Left lung (tissue), 14 donors: ENCODE data around the gene LAS1L. TPM values are rescaled to one million over a fixed set of nuclear protein-coding genes. Genes with fewer than 3 reads are reported as not detected.

Experiments
- ATAC-seq: fragments of 200-7000 bp; cut with Tn5 transposase; one replicate; pipeline ENCODE4 v1.9.1; 2020; ENCODE audit warnings: moderate library complexity
- DNase-seq, 4 donors: peaks; one replicate each; pipeline ENCODE4 v3.0.0-alpha.2; 2013 to 2020
- H3K27ac ChIP-seq, 2 donors: fragments of 200-600 bp; sonication (generic) in 1 of 2; one replicate each; pipeline versions ENCODE4 v1.5.0 to v1.8.0; 2020 to 2021
- H3K27me3 ChIP-seq, 2 donors: fragments of 200-600 bp; sonication (generic) in 1 of 2; one replicate each; pipeline versions ENCODE4 v1.5.0 to v1.8.0; 2020 to 2021
- H3K36me3 ChIP-seq, 2 donors: fragments of 200-600 bp; sonication (generic) in 1 of 2; one replicate each; pipeline versions ENCODE4 v1.5.0 to v1.8.0; 2020 to 2021
- H3K4me1 ChIP-seq, 2 donors: fragments of 200-600 bp; one replicate each; pipeline ENCODE4 v1.8.0; 2021
- H3K4me3 ChIP-seq, 2 donors: fragments of 200-600 bp; sonication (generic) in 1 of 2; one replicate each; pipeline versions ENCODE4 v1.5.0 to v1.8.0; 2020 to 2021; ENCODE audit warnings: mild to moderate bottlenecking in 1 of 2
- H3K9me3 ChIP-seq, 2 donors: fragments of 200-600 bp; sonication (generic) in 1 of 2; one replicate each; pipeline versions ENCODE4 v1.5.0 to v1.8.0; 2020 to 2021
- intact Hi-C, 2 donors: fragments of 100-400 bp; cut with DNase I; formaldehyde crosslinking; loops; one replicate each; pipeline versions ENCODE4 v1.11.2 to v1.14.2; 2022
- long read RNA-seq, 12 donors: library from polyadenylated mRNA in 2 of 12; unstranded in 2 of 12; transcript quantifications; one replicate each; pipeline ENCODE4 v2.0.0 and lab custom pipeline, GENCODE V29; 2019 to 2026
- polyA plus RNA-seq, 6 donors: library from polyadenylated mRNA; unstranded; fragments of 120-200 nt; gene quantifications; one replicate each; pipeline ENCODE4 v1.2.1, GENCODE V29; 2013; ENCODE audit not compliant: insufficient read length in 6 of 6
- total RNA-seq, 2 donors: library from RNA; stranded (reverse); fragmentation: NEBNext Ultra II Directional; extraction: Animal tissue kit (Norgen Biotek cat#: 25700); gene quantifications; one replicate each; pipeline ENCODE4 v1.2.1, GENCODE V29; 2021
- TF ChIP-seq, protein P1 (sequence below), 2 donors: fragments of 200-600 bp; sonication (generic) in 1 of 2; IDR thresholded peaks; one replicate each; pipeline versions ENCODE4 v1.5.0 to v1.8.0; 2021; ENCODE audit warnings: antibody characterized with exemption in 2 of 2
- donor health status: DM: no; HTN: yes; CAD: no.
- donor health status: DM: no; HTN: no; CAD: no.

LAS1L gene
- total RNA-seq (10 to 100 TPM; 19.6 to 25.9 TPM), polyA plus RNA-seq (10 to 100 TPM; 40.8 to 43.9 (median 42.2) TPM)
- long read RNA-seq, donor 1, partial matches to known transcripts, result 7 of 12 reads
- long read RNA-seq, donor 1, other reads (novel, unspliced or antisense), result 0 of 12 reads
- long read RNA-seq, donor 2, partial matches to known transcripts, result 6 of 8 reads
- long read RNA-seq, donor 2, other reads (novel, unspliced or antisense), result 0 of 8 reads
- long read RNA-seq, donor 3, partial matches to known transcripts, result 0 of 3 reads
- long read RNA-seq, donor 3, other reads (novel, unspliced or antisense), result 0 of 3 reads
- long read RNA-seq, donor 4, transcript LAS1L-202 (13 exons, 2,386 nt), result major isoform, 6 of 11 reads
- long read RNA-seq, donor 4, partial matches to known transcripts, result 3 of 11 reads
- long read RNA-seq, donor 4, other reads (novel, unspliced or antisense), result 1 of 11 reads
- long read RNA-seq, donor 5, partial matches to known transcripts, result 0 of 3 reads
- long read RNA-seq, donor 5, other reads (novel, unspliced or antisense), result 0 of 3 reads
- long read RNA-seq, donor 6, partial matches to known transcripts, result 0 of 5 reads
- long read RNA-seq, donor 6, other reads (novel, unspliced or antisense), result 0 of 5 reads
- long read RNA-seq, donor 7, partial matches to known transcripts, result 0 of 3 reads
- long read RNA-seq, donor 7, other reads (novel, unspliced or antisense), result 0 of 3 reads
- long read RNA-seq, donor 8, partial matches to known transcripts, result 404 of 484 reads
- long read RNA-seq, donor 8, other reads (novel, unspliced or antisense), result 76 of 484 reads
- long read RNA-seq, donor 9, result 0 reads
- long read RNA-seq, donor 10, transcript LAS1L-202 (13 exons, 2,386 nt), result major isoform, 16 of 20 reads
- long read RNA-seq, donor 10, partial matches to known transcripts, result 2 of 20 reads
- long read RNA-seq, donor 10, other reads (novel, unspliced or antisense), result 1 of 20 reads
- long read RNA-seq, donor 11, partial matches to known transcripts, result 102 of 114 reads
- long read RNA-seq, donor 11, other reads (novel, unspliced or antisense), result 10 of 114 reads
- long read RNA-seq, donor 12, partial matches to known transcripts, result 5 of 8 reads
- long read RNA-seq, donor 12, other reads (novel, unspliced or antisense), result 0 of 8 reads

DNA sequence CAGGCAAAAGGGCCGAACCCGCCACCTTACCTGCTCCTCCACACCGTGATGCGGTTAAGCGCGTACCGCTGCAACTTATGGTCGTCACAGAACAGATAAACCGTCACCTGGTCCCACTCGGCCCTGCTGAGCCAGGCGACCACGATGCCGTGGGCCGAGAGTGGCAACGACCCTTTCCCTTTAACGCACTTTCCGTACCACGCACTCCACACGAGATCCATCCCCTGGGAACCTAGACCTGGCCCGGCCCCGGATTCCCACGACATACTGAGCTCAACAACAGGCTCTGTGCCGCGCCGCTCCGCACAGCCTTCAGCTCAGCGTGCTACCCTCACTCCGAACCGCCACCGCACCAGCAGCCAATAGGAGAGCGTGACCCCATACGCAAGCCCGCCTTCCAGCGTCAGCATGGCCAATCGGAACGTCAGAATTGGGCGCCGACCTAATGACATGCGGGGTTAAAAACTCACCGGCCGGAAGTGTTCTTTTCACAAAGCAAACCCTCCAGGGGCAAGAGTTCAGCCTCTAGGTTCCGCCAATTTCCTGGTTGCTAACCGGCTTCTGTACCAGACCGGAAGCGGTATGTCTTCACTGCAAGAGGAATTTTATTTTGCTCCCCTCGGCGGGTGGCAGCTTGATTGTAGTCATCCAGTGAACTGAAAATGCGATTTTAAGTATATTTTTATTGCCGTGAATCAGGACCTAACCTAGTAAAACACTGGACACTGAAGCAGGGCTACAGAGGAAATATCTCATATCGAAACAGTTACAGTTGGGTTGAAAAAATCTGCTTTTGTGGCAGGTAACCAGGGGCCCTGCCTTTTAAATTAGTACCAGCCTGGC lies at the start of gene LAS1L:
TSS of gene LAS1L (minus strand) at position 338 of the 843 bp plus-strand sequence. CDS start at position 266, 72 bp downstream.
- peak; percentile 86 to 94 (median 91) for DNase-seq
- H3K27ac ChIP-seq, result peak within 1 kb of the TSS; percentile 20 to 60
- intact Hi-C loops, result no loop called here

DNA sequence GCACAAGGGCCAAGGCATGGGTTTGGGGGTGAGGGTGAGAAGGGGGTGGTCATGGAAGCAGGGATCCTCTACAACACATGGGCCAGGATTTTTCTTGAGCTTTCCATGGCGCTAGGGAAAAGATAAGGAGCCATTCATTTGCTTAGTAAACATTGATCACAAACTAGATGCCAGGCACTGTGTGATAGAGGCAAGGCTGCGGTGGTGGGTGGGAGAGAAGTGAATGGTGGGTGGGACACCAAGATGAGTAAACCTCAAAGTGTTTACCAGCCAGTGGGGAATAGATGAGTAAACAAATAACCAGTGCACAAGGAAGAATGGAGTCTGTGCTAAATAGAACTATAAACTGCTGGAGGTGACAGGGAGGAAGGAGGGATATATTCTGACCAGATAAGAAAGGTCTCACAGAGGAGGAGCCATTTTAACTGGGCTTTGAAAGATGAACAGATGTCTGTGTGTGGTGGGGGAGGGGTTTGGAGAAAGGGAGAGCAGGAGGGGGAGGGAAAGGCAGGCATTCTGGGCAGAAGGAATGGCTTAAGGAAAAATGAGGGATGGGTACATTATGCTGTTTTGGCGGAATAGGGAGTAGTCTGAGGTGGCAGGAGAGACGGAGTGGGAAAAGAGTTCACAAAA lies 48.0 kb upstream of the LAS1L start:
- no peaks in the 10 kb centered on the region for H3K36me3 ChIP-seq
- H3K4me3 ChIP-seq, result no peak overlapping the region
- H3K4me1 ChIP-seq, result peaks cover 0 to 5% of the 10 kb centered on the region in 2 donors
- intact Hi-C loops, result no loop called here
- no peaks in the 10 kb centered on the region for H3K27me3 ChIP-seq
- TF ChIP-seq, protein P1, sequence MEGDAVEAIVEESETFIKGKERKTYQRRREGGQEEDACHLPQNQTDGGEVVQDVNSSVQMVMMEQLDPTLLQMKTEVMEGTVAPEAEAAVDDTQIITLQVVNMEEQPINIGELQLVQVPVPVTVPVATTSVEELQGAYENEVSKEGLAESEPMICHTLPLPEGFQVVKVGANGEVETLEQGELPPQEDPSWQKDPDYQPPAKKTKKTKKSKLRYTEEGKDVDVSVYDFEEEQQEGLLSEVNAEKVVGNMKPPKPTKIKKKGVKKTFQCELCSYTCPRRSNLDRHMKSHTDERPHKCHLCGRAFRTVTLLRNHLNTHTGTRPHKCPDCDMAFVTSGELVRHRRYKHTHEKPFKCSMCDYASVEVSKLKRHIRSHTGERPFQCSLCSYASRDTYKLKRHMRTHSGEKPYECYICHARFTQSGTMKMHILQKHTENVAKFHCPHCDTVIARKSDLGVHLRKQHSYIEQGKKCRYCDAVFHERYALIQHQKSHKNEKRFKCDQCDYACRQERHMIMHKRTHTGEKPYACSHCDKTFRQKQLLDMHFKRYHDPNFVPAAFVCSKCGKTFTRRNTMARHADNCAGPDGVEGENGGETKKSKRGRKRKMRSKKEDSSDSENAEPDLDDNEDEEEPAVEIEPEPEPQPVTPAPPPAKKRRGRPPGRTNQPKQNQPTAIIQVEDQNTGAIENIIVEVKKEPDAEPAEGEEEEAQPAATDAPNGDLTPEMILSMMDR (IDR thresholded peaks at IDR 0.05), result no peak
- no peak for DNase-seq
- H3K9me3 ChIP-seq, result no peaks in the 10 kb centered on the region
- no peak overlapping the region for H3K27ac ChIP-seq
- no peak for ATAC-seq

More for the DNA sequence above, at the start of gene LAS1L:
- Histone ChIP-seq H3K9me3 (no peaks in the 10 kb centered on the region), H3K36me3 (peaks cover 0 to 23% of the 10 kb centered on the region in 2 donors), H3K4me1 (no peaks in the 10 kb centered on the region), H3K4me3 (peak within 1 kb of the TSS; percentile 43 to 69), H3K27me3 (no peaks in the 10 kb centered on the region)
- TF ChIP-seq, protein P1 (IDR thresholded peaks at IDR 0.05), result no peak
- peak; percentile 100 for ATAC-seq

DNA sequence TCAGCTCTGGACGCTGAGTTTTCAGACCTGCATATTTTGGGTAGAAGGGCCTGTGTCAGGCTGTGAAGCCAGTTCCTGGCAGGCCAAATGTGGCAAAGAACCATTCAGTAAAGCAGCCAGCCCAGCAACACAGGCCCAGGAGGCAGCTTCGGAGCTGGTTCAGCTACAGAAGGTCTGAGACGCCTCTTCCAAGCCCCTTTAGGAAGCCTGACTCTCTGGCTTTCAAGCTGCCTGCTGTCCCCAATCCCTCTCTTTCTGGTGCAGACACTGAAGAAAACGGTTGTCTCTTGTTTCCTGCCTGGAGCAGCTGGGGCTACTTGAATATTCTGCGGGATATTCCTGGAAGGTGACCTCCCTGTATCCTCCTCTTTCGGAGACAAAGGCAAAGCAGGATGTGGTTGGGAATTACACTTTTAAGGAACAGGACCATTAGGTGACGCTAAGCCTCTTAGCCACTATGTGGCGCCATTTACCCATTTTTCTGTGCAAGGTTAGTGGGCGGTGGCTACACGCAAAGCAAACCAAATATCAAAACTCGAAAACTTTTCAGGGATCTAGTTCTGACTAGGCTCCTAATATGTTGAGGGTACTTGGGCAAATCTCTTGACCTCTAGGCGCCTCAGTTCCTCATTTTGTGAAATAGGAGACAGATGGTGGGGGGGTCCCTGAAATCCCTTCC lies 47.2 kb upstream of the LAS1L start:
- H3K27me3 ChIP-seq, result no peaks in the 10 kb centered on the region
- H3K27ac ChIP-seq, result no peak overlapping the region
- intact Hi-C loops, result no loop called here
- peaks cover 0 to 5% of the 10 kb centered on the region in 2 donors for H3K4me1 ChIP-seq
- TF ChIP-seq, protein P1 (IDR thresholded peaks at IDR 0.05), result peak; percentile 69 to 75
- no peak overlapping the region for H3K4me3 ChIP-seq
- no peaks in the 10 kb centered on the region for H3K9me3 ChIP-seq
- DNase-seq, result peak in 3 of 4 donors; percentile 51 to 83 (median 61)
- no peaks in the 10 kb centered on the region for H3K36me3 ChIP-seq
- ATAC-seq, result peak; percentile 95

DNA sequence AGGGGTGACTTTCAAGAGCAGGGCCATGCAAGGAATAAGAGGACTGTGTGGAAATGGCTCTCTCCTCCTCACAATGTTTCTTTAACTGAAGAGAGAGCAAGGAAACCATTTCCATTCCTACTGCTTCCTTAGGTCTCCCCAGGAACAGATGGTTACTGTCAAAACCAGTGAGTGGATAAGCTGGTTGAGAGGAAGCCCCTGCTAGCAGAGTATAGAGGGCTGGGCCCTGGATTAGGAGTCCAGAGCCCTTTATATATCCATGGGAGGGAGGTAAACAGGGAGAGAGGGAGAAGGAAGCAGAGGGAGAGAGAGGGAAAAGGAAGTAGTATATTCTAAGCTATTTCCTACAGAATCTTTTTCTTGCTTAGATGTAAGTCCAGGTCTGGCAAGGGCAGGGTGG lies 43.8 kb upstream of the LAS1L start:
- H3K27me3 ChIP-seq, result no peaks in the 10 kb centered on the region
- H3K9me3 ChIP-seq, result no peaks in the 10 kb centered on the region
- H3K36me3 ChIP-seq, result no peaks in the 10 kb centered on the region
- H3K4me3 ChIP-seq, result no peak overlapping the region
- no peak overlapping the region for H3K27ac ChIP-seq
- peaks cover 0 to 5% of the 10 kb centered on the region in 2 donors for H3K4me1 ChIP-seq
- intact Hi-C loops, result loop anchor here in 1 of 2 donors (5.0 kb wide), 1 partner anchor 409 kb away; no protein-coding TSS in a partner anchor
- no peak for ATAC-seq
- DNase-seq, result no peak
- TF ChIP-seq, protein P1 (IDR thresholded peaks at IDR 0.05), result no peak
